Measurements from ENCODE around the gene PLSCR3. TPM values are rescaled to one million over a fixed set of nuclear protein-coding genes. Genes with fewer than 3 reads are reported as not detected.
"Not testable (repeated sequence)": the region's sequence is repeated elsewhere in the genome, so short reads cannot be mapped to it uniquely, and the experiment has no call there.

The PLSCR3 gene
- total RNA-seq, 4 donors from 2014 or later, result 18.3 to 21.6 (median 19.9) TPM

- Histone ChIP-seq H3K36me3 (no peaks in the 10 kb centered on the region), H3K27ac (no peak overlapping the region), H3K4me3 (replicated peaks in 1 of 3) (no peak overlapping the region), H3K9me3 (no peaks in the 10 kb centered on the region), H3K4me1 (no peaks in the 10 kb centered on the region), H3K27me3 (no peaks in the 10 kb centered on the region)
- WGBS, 2 donors, result 87 to 92% methylated on average over 4 of the region's 4 CpGs
- intact Hi-C loops (cut with DNase I), result no loop called here
- no peak for DNase-seq
- no peak for TF ChIP-seq POLR2A (IDR thresholded peaks at IDR 0.05)
- no peak for TF ChIP-seq CTCF (IDR thresholded peaks at IDR 0.05)
Measured at GRCh38 chr17:7370853-7371252, 23.5 kb downstream of the PLSCR3 start.

GRCh38 chr17:7369825-7370224, 24.5 kb downstream of the PLSCR3 start:
- Histone ChIP-seq H3K27ac (no peak overlapping the region), H3K27me3 (no peaks in the 10 kb centered on the region), H3K36me3 (no peaks in the 10 kb centered on the region), H3K4me3 (replicated peaks in 1 of 3) (no peak overlapping the region), H3K4me1 (no peaks in the 10 kb centered on the region), H3K9me3 (no peaks in the 10 kb centered on the region)
- DNase-seq, result no peak
- 71 to 93% methylated on average over 5 of the region's 5 CpGs for WGBS, 2 donors
- no peak for TF ChIP-seq CTCF (IDR thresholded peaks at IDR 0.05)
- no peak for TF ChIP-seq POLR2A (IDR thresholded peaks at IDR 0.05)
- intact Hi-C loops (cut with DNase I), result no loop called here

GRCh38 chr17:7368599-7368994, 25.7 kb downstream of the PLSCR3 start:
- H3K27ac ChIP-seq; DNase-seq; H3K36me3 ChIP-seq; H3K4me1 ChIP-seq; H3K27me3 ChIP-seq; H3K9me3 ChIP-seq; intact Hi-C loops (cut with DNase I); H3K4me3 ChIP-seq (replicated peaks in 1 of 3): not testable (repeated sequence)
- 84% methylated on average over 5 of the region's 5 CpGs for WGBS, 2 donors

- 74 to 75% methylated on average over 13 of the region's 13 CpGs for WGBS, 2 donors
- TF ChIP-seq CTCF (IDR thresholded peaks at IDR 0.05) (no peak), POLR2A (IDR thresholded peaks at IDR 0.05) (no peak)
- H3K36me3 ChIP-seq, result no peaks in the 10 kb centered on the region
Measured at GRCh38 chr17:7367918-7368598, 26.3 kb downstream of the PLSCR3 start.

GRCh38 chr17:7367083-7367482, 27.2 kb downstream of the PLSCR3 start:
- H3K36me3 ChIP-seq, result no peaks in the 10 kb centered on the region
- 77 to 79% methylated on average over 8 of the region's 8 CpGs for WGBS, 2 donors
- H3K27me3 ChIP-seq, result no peaks in the 10 kb centered on the region
- DNase-seq, result no peak
- TF ChIP-seq POLR2A (IDR thresholded peaks at IDR 0.05), result no peak
- TF ChIP-seq CTCF (IDR thresholded peaks at IDR 0.05), result no peak
- no peak overlapping the region for H3K27ac ChIP-seq
- H3K4me3 ChIP-seq (replicated peaks in 1 of 3), result no peak overlapping the region
- H3K4me1 ChIP-seq, result no peaks in the 10 kb centered on the region
- H3K9me3 ChIP-seq, result no peaks in the 10 kb centered on the region
- intact Hi-C loops (cut with DNase I), result no loop called here

More at GRCh38 chr17:7367918-7368598, 26.3 kb downstream of the PLSCR3 start:
- H3K27ac ChIP-seq, result no peak overlapping the region
- H3K27me3 ChIP-seq, result no peaks in the 10 kb centered on the region
- H3K9me3 ChIP-seq, result no peaks in the 10 kb centered on the region
- no peak overlapping the region for H3K4me3 ChIP-seq (replicated peaks in 1 of 3)
- H3K4me1 ChIP-seq, result no peaks in the 10 kb centered on the region
- DNase-seq, result no peak
- intact Hi-C loops (cut with DNase I), result no loop called here

GRCh38 chr17:7365963-7366362, 28.4 kb downstream of the PLSCR3 start:
- H3K27ac ChIP-seq; H3K4me3 ChIP-seq (replicated peaks in 1 of 3); DNase-seq; intact Hi-C loops (cut with DNase I); H3K27me3 ChIP-seq; H3K36me3 ChIP-seq; H3K9me3 ChIP-seq; H3K4me1 ChIP-seq: not testable (repeated sequence)
- 91 to 92% methylated on average over 6 of the region's 7 CpGs for WGBS, 2 donors

Measured in thyroid gland (tissue), 4 donors.